ENCODE data around the gene C7orf33. TPM values are rescaled to one million over a fixed set of nuclear protein-coding genes. Genes with fewer than 3 reads are reported as not detected.

C7orf33 gene
- total and polyA plus RNA-seq, 2 of the 13 experiments (the other 11 are each of a cell fraction or from before 2014, with no cell fraction given), result not detected

- Histone ChIP-seq H3K27me3 (ENCODE audit: control insufficient read depth in 1 of 2, insufficient read depth in 2 of 2, low read length in 2 of 2) (no peaks in the 10 kb centered on the region), H3K4me2 (ENCODE audit: low read depth, low read length) (no peak overlapping the region), H3K79me2 (ENCODE audit: insufficient read depth, low read length) (no peaks in the 10 kb centered on the region), H3K9ac (ENCODE audit: insufficient read depth, low read depth, low read length) (no peak overlapping the region), H4K20me1 (ENCODE audit: insufficient read depth, low read length) (no peaks in the 10 kb centered on the region), H3K27ac (ENCODE audit: extremely low read length, insufficient read depth, low read length) (no peak overlapping the region), H3K4me3 (replicated peaks in 1 of 3; ENCODE audit: insufficient read depth in 1 of 3, low read depth in 2 of 3, low read length in 3 of 3) (no peak overlapping the region), H2AFZ (ENCODE audit: low read length) (no peak overlapping the region), H3K4me1 (ENCODE audit: insufficient read depth, low read length) (peaks cover 24% of the 10 kb centered on the region), H3K9me3 (ENCODE audit: low read length) (no peaks in the 10 kb centered on the region), H3K36me3 (replicated peaks in 1 of 2; ENCODE audit: control insufficient read depth in 1 of 2, insufficient read depth in 2 of 2, low read length in 2 of 2) (no peaks in the 10 kb centered on the region)
- FAIRE-seq (no peak), ATAC-seq (peak; percentile 39; the same call in 1 of the 3 replicates), DNase-seq (ENCODE audit: low spot score) (no peak)
- TF ChIP-seq ZNF101 (CRISPR knock-in tag; IDR thresholded peaks at IDR 0.05; ENCODE audit: borderline replicate concordance, low read depth), result no peak
- TF ChIP-seq HDAC1 (CRISPR knock-in tag; IDR thresholded peaks at IDR 0.05), result no peak
- no peak for TF ChIP-seq ZNF770 (CRISPR knock-in tag; IDR thresholded peaks at IDR 0.05)
- TF ChIP-seq YY1 (IDR thresholded peaks at IDR 0.05; ENCODE audit: insufficient read depth, insufficient replicate concordance, low read depth, low read length), result no peak
- no peak for TF ChIP-seq ZNF816 (CRISPR knock-in tag; IDR thresholded peaks at IDR 0.05; ENCODE audit: borderline replicate concordance)
- TF ChIP-seq TCF12 (IDR thresholded peaks at IDR 0.05), result no peak
- no peak for TF ChIP-seq TCF12 (CRISPR knock-in tag; IDR thresholded peaks at IDR 0.05)
- TF ChIP-seq SAFB2 (CRISPR knock-in tag; IDR thresholded peaks at IDR 0.05; ENCODE audit: borderline replicate concordance, low read depth), result no peak
- TF ChIP-seq U2AF2 (IDR thresholded peaks at IDR 0.05; ENCODE audit: low read depth, low read length), result no peak
- no peak for TF ChIP-seq CREB1 (IDR thresholded peaks at IDR 0.05)
- TF ChIP-seq CREB1 (CRISPR knock-in tag; IDR thresholded peaks at IDR 0.05), result no peak
- TF ChIP-seq MAX (IDR thresholded peaks at IDR 0.05), result no peak
- no peak for TF ChIP-seq REST (IDR thresholded peaks at IDR 0.05; ENCODE audit: borderline replicate concordance in 1 of 2, low read depth in 1 of 2, low read length in 2 of 2)
- BruUV-seq (replicated peaks), result no TSS peak
- WGBS (ENCODE audit: low lambda C conversion rate), result 54% methylated on average over 6 of the region's 6 CpGs
- intact Hi-C loops (cut with micrococcal nuclease; ENCODE audit: unreplicated experiment) (no loop called here), in situ Hi-C loops (cut with HindIII; ENCODE audit: extremely low pct_ligation_motif_present, low pct_unique_long_range_greater_than_20kb) (no loop called here)
- CTCF ChIA-PET (ENCODE audit: low intra/inter-chr PET ratio, low total read pairs), result no interaction called here
- POLR2A ChIA-PET, result no interaction called here
These were observed 43.2 kb downstream of the C7orf33 start for GRCh38 chr7:148633761-148634160.
